Naive thymus-derived CD4-positive, alpha-beta T cell (primary cell): Measurements from ENCODE around the gene CCL11. TPM values are rescaled to one million over a fixed set of nuclear protein-coding genes. Genes with fewer than 3 reads are reported as not detected.
A peak's percentile ranks its signal among the peaks of the same experiment; 100 is the strongest.

Experiments
- ATAC-seq: fragments of 150-1000 bp; cut with Tn5 transposase; 2 replicates; pipeline ENCODE4 v1.10.0; 2021; ENCODE audit warnings: mild to moderate bottlenecking, moderate library complexity
- CTCF ChIA-PET: fragments of 350-600 bp; sonication (Branson Sonifier 250); formaldehyde crosslinking; loops from one replicate; lab custom pipeline; 2021; ENCODE audit warnings: antibody characterized with exemption; lab: Charles Lee
- POLR2A ChIA-PET: fragments of 350-600 bp; sonication (Branson Sonifier 250); formaldehyde crosslinking; loops from one replicate; lab custom pipeline; 2021; ENCODE audit warnings: antibody characterized with exemption, inconsistent platforms; lab: Charles Lee
- DNase-seq, 9 donors: peaks; one replicate each; pipeline versions ENCODE4 v3.0.0 to v3.0.0-alpha.2; 2020 to 2022; ENCODE audit warnings: mixed read lengths in 1 of 9
- H3K27ac ChIP-seq: one replicate; pipeline ENCODE4 v1.7.0; 2013; ENCODE audit warnings: mild to moderate bottlenecking, low read depth, low read length, moderate library complexity
- H3K27me3 ChIP-seq, 2 donors: one replicate each; pipeline ENCODE4 v1.7.0; 2013; ENCODE audit warnings: low read length in 2 of 2, mild to moderate bottlenecking in 2 of 2, moderate library complexity in 2 of 2; ENCODE audit not compliant: control insufficient read depth in 2 of 2, insufficient read depth in 2 of 2
- H3K36me3 ChIP-seq, 3 experiments: 1 replicate in 2 of 3; 2 replicates in 1 of 3; pipeline ENCODE4 v1.7.0; 2013; ENCODE audit warnings: low read length in 3 of 3, mild to moderate bottlenecking in 3 of 3, moderate library complexity in 1 of 3; ENCODE audit not compliant: insufficient read depth in 3 of 3, control insufficient read depth in 2 of 3
- H3K4me1 ChIP-seq, 2 donors: one replicate each; pipeline ENCODE4 v1.7.0; 2013; ENCODE audit warnings: low read length in 2 of 2, mild to moderate bottlenecking in 2 of 2, moderate library complexity in 1 of 2; ENCODE audit not compliant: control insufficient read depth in 2 of 2, insufficient read depth in 2 of 2
- H3K4me3 ChIP-seq: 2 replicates; pipeline ENCODE4 v1.7.0; 2013; ENCODE audit warnings: mild to moderate bottlenecking, low read length
- H3K9me3 ChIP-seq, 3 experiments: 1 replicate in 2 of 3; 2 replicates in 1 of 3; pipeline ENCODE4 v1.7.0; 2013; ENCODE audit warnings: low read length in 3 of 3; ENCODE audit not compliant: control insufficient read depth in 2 of 3
- H3K27ac Mint-ChIP-seq, 9 donors: one replicate each; pipeline ENCODE4 v1.8.0; 2020 to 2022; ENCODE audit warnings: mixed read lengths in 9 of 9, mild to moderate bottlenecking in 8 of 9, moderate library complexity in 5 of 9, inconsistent platforms in 2 of 9
- H3K27me3 Mint-ChIP-seq, 5 donors: one replicate each; pipeline ENCODE4 v1.8.0; 2021 to 2022; ENCODE audit warnings: mixed read lengths in 5 of 5, mild to moderate bottlenecking in 1 of 5
- H3K36me3 Mint-ChIP-seq, 5 donors: one replicate each; pipeline ENCODE4 v1.8.0; 2020 to 2022; ENCODE audit warnings: mixed read lengths in 5 of 5, mild to moderate bottlenecking in 3 of 5, inconsistent platforms in 1 of 5
- H3K4me1 Mint-ChIP-seq, 7 donors: one replicate each; pipeline ENCODE4 v1.8.0; 2020 to 2022; ENCODE audit warnings: mixed read lengths in 7 of 7, mild to moderate bottlenecking in 3 of 7, inconsistent platforms in 1 of 7
- H3K4me3 Mint-ChIP-seq, 10 donors: one replicate each; pipeline ENCODE4 v1.8.0; 2020 to 2022; ENCODE audit warnings: mild to moderate bottlenecking in 10 of 10, mixed read lengths in 10 of 10, moderate library complexity in 6 of 10, inconsistent platforms in 2 of 10
- H3K9me3 Mint-ChIP-seq, 11 donors: one replicate each; pipeline ENCODE4 v1.8.0; 2020 to 2022; ENCODE audit warnings: mixed read lengths in 11 of 11, mild to moderate bottlenecking in 4 of 11, inconsistent platforms in 1 of 11, moderate library complexity in 1 of 11
- intact Hi-C, 2 donors: fragments of 100-400 bp; cut with micrococcal nuclease; formaldehyde crosslinking; loops; one replicate each; pipeline ENCODE4 v1.15.1; 2023
- polyA plus RNA-seq, 2 donors: library from polyadenylated mRNA; unstranded; fragments of 300-500 nt; fragmentation: Illumina TruSeq; gene quantifications; one replicate each; pipeline ENCODE4 v1.2.3, GENCODE V29; 2021
- total RNA-seq, 6 experiments: library from RNA in 5 of 6; stranded (reverse) in 5 of 6; gene quantifications; 1 replicate in 5 of 6; 2 replicates in 1 of 6; pipeline ENCODE4 v1.2.3 and lab custom pipeline; 2021 to 2026

CCL11 gene
- total and polyA plus RNA-seq, 7 experiments from 2014 or later, result not detected

GRCh38 chr17:34252095-34252443, 33.5 kb upstream of the CCL11 start:
- ChIA-PET CTCF (no interaction called here), POLR2A (no interaction called here)
- Histone ChIP-seq H3K27me3 (no peaks in the 10 kb centered on the region), H3K27ac (no peak overlapping the region), H3K4me3 (no peak overlapping the region), H3K4me1 (no peaks in the 10 kb centered on the region), H3K9me3 (no peaks in the 10 kb centered on the region), H3K36me3 (no peaks in the 10 kb centered on the region)
- Mint-ChIP-seq H3K4me1 (peaks cover 0 to 7% (median 0%) of the 10 kb centered on the region in 7 donors), H3K4me3 (no peak overlapping the region), H3K27ac (no peak overlapping the region), H3K27me3 (peaks cover 25 to 50% (median 39%) of the 10 kb centered on the region in 5 donors), H3K36me3 (no peaks in the 10 kb centered on the region), H3K9me3 (peaks cover 0 to 1% (median 0%) of the 10 kb centered on the region in 11 donors)
- ATAC-seq, result peak; percentile 72
- intact Hi-C loops, result no loop called here
- no peak for DNase-seq

- H3K36me3 ChIP-seq, result no peaks in the 10 kb centered on the region
- ChIA-PET CTCF (no interaction called here), POLR2A (no interaction called here)
- no peak for DNase-seq
- H3K27me3 ChIP-seq, result no peaks in the 10 kb centered on the region
- intact Hi-C loops, result no loop called here
- peaks cover 0 to 1% (median 0%) of the 10 kb centered on the region in 11 donors for H3K9me3 Mint-ChIP-seq
- no peak for ATAC-seq
- peaks cover 27 to 55% (median 43%) of the 10 kb centered on the region in 5 donors for H3K27me3 Mint-ChIP-seq
- H3K4me1 Mint-ChIP-seq, result peaks cover 0 to 7% (median 0%) of the 10 kb centered on the region in 7 donors
- no peaks in the 10 kb centered on the region for H3K36me3 Mint-ChIP-seq
- no peaks in the 10 kb centered on the region for H3K4me1 ChIP-seq
- H3K4me3 Mint-ChIP-seq, result no peak overlapping the region
- H3K27ac ChIP-seq, result no peak overlapping the region
- no peak overlapping the region for H3K27ac Mint-ChIP-seq
- no peaks in the 10 kb centered on the region for H3K9me3 ChIP-seq
- H3K4me3 ChIP-seq, result no peak overlapping the region
Measured at GRCh38 chr17:34252444-34253138, 33.0 kb upstream of the CCL11 start.

GRCh38 chr17:34253139-34253525, 32.4 kb upstream of the CCL11 start:
- Histone ChIP-seq H3K9me3 (no peaks in the 10 kb centered on the region), H3K27ac (no peak overlapping the region), H3K4me1 (no peaks in the 10 kb centered on the region), H3K36me3 (no peaks in the 10 kb centered on the region), H3K4me3 (no peak overlapping the region), H3K27me3 (no peaks in the 10 kb centered on the region)
- CTCF ChIA-PET, result no interaction called here
- no peak overlapping the region for H3K4me3 Mint-ChIP-seq
- intact Hi-C loops, result no loop called here
- ATAC-seq (no peak), DNase-seq (no peak)
- peaks cover 27 to 56% (median 45%) of the 10 kb centered on the region in 5 donors for H3K27me3 Mint-ChIP-seq
- POLR2A ChIA-PET, result no interaction called here
- no peaks in the 10 kb centered on the region for H3K36me3 Mint-ChIP-seq
- H3K27ac Mint-ChIP-seq, result no peak overlapping the region
- H3K4me1 Mint-ChIP-seq, result peaks cover 0 to 7% (median 0%) of the 10 kb centered on the region in 7 donors
- peaks cover 0 to 1% (median 0%) of the 10 kb centered on the region in 11 donors for H3K9me3 Mint-ChIP-seq

GRCh38 chr17:34254146-34254545, 31.4 kb upstream of the CCL11 start:
- Histone ChIP-seq H3K9me3 (no peaks in the 10 kb centered on the region), H3K4me3 (no peak overlapping the region), H3K27ac (no peak overlapping the region), H3K4me1 (no peaks in the 10 kb centered on the region), H3K27me3 (no peaks in the 10 kb centered on the region), H3K36me3 (no peaks in the 10 kb centered on the region)
- Mint-ChIP-seq H3K4me1 (peaks cover 0 to 6% (median 0%) of the 10 kb centered on the region in 7 donors), H3K4me3 (no peak overlapping the region), H3K27ac (no peak overlapping the region), H3K9me3 (peaks cover 0 to 1% (median 0%) of the 10 kb centered on the region in 11 donors), H3K36me3 (no peaks in the 10 kb centered on the region), H3K27me3 (peaks cover 35 to 56% (median 49%) of the 10 kb centered on the region in 5 donors)
- DNase-seq (no peak), ATAC-seq (no peak)
- ChIA-PET CTCF (no interaction called here), POLR2A (no interaction called here)
- intact Hi-C loops, result no loop called here

GRCh38 chr17:34254651-34255380, 30.7 kb upstream of the CCL11 start, which contains the start of gene CCL2:
TSS of gene CCL2 (plus strand) at chr17:34255285. CDS start at chr17:34255350, 65 bp downstream.
- H3K27ac ChIP-seq, result no peak within 1 kb of the TSS
- ChIA-PET POLR2A (no interaction called here), CTCF (no interaction called here)
- Mint-ChIP-seq H3K4me3 (no peak within 1 kb of the TSS), H3K27me3 (peaks cover 35 to 62% (median 50%) of the 10 kb centered on the region in 5 donors), H3K9me3 (peaks cover 0 to under 1% (median 0%) of the 10 kb centered on the region in 11 donors), H3K4me1 (peaks cover 0 to 10% (median 0%) of the 10 kb centered on the region in 7 donors), H3K36me3 (no peaks in the 10 kb centered on the region), H3K27ac (no peak within 1 kb of the TSS)
- no peaks in the 10 kb centered on the region for H3K36me3 ChIP-seq
- ATAC-seq (no peak), DNase-seq (no peak)
- no peaks in the 10 kb centered on the region for H3K27me3 ChIP-seq
- H3K9me3 ChIP-seq, result no peaks in the 10 kb centered on the region
- no peaks in the 10 kb centered on the region for H3K4me1 ChIP-seq
- intact Hi-C loops, result no loop called here
- no peak within 1 kb of the TSS for H3K4me3 ChIP-seq

GRCh38 chr17:34255381-34255732, 30.2 kb upstream of the CCL11 start:
- Histone ChIP-seq H3K27ac (no peak overlapping the region), H3K36me3 (no peaks in the 10 kb centered on the region), H3K4me1 (no peaks in the 10 kb centered on the region), H3K9me3 (no peaks in the 10 kb centered on the region), H3K4me3 (no peak overlapping the region), H3K27me3 (no peaks in the 10 kb centered on the region)
- Mint-ChIP-seq H3K9me3 (no peaks in the 10 kb centered on the region), H3K4me3 (no peak overlapping the region), H3K27me3 (peaks cover 35 to 62% (median 50%) of the 10 kb centered on the region in 5 donors), H3K27ac (no peak overlapping the region), H3K4me1 (peaks cover 0 to 10% (median 0%) of the 10 kb centered on the region in 7 donors), H3K36me3 (no peaks in the 10 kb centered on the region)
- intact Hi-C loops, result no loop called here
- ChIA-PET CTCF (no interaction called here), POLR2A (no interaction called here)
- DNase-seq (no peak), ATAC-seq (no peak)
